SK-N-MC (cell line): Measurements from ENCODE around the gene WBP1.

Experiments used
- EZH2 ChIP-seq: fragments of 200-600 bp; sonication (generic); IDR thresholded peaks from one replicate; pipeline ENCODE4 v1.6.1; 2017; ENCODE audit warnings: antibody characterized with exemption
- FOXP2 ChIP-seq: optimal IDR thresholded peaks from 2 replicates; pipeline ENCODE3; 2011; ENCODE audit warnings: mild to moderate bottlenecking, moderate library complexity; ENCODE audit not compliant: insufficient read depth; ENCODE audit errors: extremely low read length, control extremely low read depth
- POLR2AphosphoS5 ChIP-seq: IDR thresholded peaks from 2 replicates; pipeline ENCODE4 v1.6.1; 2012; ENCODE audit warnings: mild to moderate bottlenecking, low read depth, low read length, borderline replicate concordance

DNA sequence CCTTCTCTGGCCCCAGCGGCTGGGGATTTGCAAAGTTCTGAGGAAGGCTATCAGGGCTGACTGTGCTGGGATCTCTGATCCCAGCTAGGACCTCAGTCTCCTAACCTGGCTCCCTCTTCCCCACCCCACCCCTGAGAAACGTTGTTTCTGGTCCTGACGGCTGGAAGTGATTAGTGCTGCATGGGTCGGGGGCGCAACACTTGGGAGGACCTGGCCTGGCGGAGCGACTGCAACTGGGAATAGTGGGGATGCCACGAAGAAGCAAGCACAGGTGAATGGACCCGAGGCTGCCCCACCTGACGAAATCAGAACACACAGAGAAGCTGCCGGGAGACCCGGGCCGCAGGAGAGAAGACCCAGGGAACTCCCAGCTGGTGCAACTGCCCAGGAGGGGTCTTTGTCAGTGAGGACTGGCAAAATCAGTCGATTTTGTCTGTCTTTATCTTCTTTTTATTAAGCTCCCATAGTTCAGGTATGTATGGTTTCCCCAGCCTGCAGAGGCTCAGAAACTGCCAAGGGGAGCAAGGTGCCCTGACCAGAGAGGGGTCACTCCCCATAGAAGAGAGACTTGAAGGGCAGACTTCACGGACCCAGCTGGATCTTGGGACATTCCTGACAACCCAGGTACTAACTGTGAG, 41.8 kb downstream of the WBP1 start:
- TF ChIP-seq EZH2 = no peak
- no peak for TF ChIP-seq POLR2AphosphoS5
- no peak for TF ChIP-seq FOXP2
